Upper lobe of left lung (tissue), 6 donors: Measurements from ENCODE around the gene TRAPPC3. TPM values are rescaled to one million over a fixed set of nuclear protein-coding genes. Genes with fewer than 3 reads are reported as not detected.

Experiments used
- ATAC-seq, 2 donors: fragments of 200-7000 bp; cut with Tn5 transposase; one replicate each; pipeline ENCODE4 v1.9.1; 2022; ENCODE audit warnings: mild to moderate bottlenecking in 2 of 2, moderate library complexity in 2 of 2; ENCODE audit not compliant: low FRiP score in 2 of 2
- DNase-seq, 2 donors: peaks; one replicate each; pipeline ENCODE4 v3.0.0-alpha.2; 2019 to 2020
- H3K27ac ChIP-seq, 4 donors: fragments of 200-600 bp; sonication (generic); one replicate each; pipeline ENCODE4 v1.5.1; 2016 to 2019
- H3K27me3 ChIP-seq, 4 donors: fragments of 200-600 bp; sonication (generic); one replicate each; pipeline ENCODE4 v1.5.1; 2017 to 2019
- H3K36me3 ChIP-seq, 4 donors: fragments of 200-600 bp; sonication (generic); one replicate each; pipeline ENCODE4 v1.5.1; 2016 to 2019
- H3K4me1 ChIP-seq, 4 donors: fragments of 200-600 bp; sonication (generic); one replicate each; pipeline ENCODE4 v1.5.1; 2018 to 2019
- H3K4me3 ChIP-seq, 4 donors: fragments of 200-600 bp; sonication (generic); one replicate each; pipeline ENCODE4 v1.5.1; 2017 to 2019; ENCODE audit warnings: mild to moderate bottlenecking in 2 of 4, moderate library complexity in 1 of 4
- H3K9me3 ChIP-seq, 4 donors: fragments of 200-600 bp; sonication (generic); one replicate each; pipeline ENCODE4 v1.5.1; 2018 to 2019
- CTCF ChIP-seq, 6 experiments: fragments of 450-650 bp in 4 of 6; fragments of 200-600 bp in 2 of 6; sonication (generic) in 2 of 6; IDR thresholded peaks; one replicate each; pipeline ENCODE4 v1.5.1; 2016 to 2019; ENCODE audit warnings: antibody characterized with exemption in 6 of 6
- EP300 ChIP-seq, 4 donors: sonication (generic); formaldehyde crosslinking; IDR thresholded peaks; one replicate each; pipeline ENCODE4 v1.5.1; 2017; ENCODE audit warnings: antibody characterized with exemption in 4 of 4, control low read depth in 2 of 4
- POLR2A ChIP-seq, 4 donors: fragments of 450-650 bp; IDR thresholded peaks; one replicate each; pipeline ENCODE4 v1.5.1; 2016 to 2017; ENCODE audit warnings: antibody characterized with exemption in 4 of 4, mild to moderate bottlenecking in 2 of 4
- POLR2AphosphoS5 ChIP-seq, 2 donors: sonication (generic); formaldehyde crosslinking; IDR thresholded peaks; one replicate each; pipeline ENCODE4 v1.5.1; 2017; ENCODE audit warnings: antibody characterized with exemption in 2 of 2
- WGBS, 2 donors: methylation state at CpG; one replicate each; pipeline ENCODE4 v1.1.5; 2017 to 2018; 5-methylcytosine and 5-hydroxymethylcytosine counted together
- total RNA-seq, 6 donors: library from RNA; depleted of rRNA in 4 of 6; stranded (reverse); fragments of >200 nt in 4 of 6; gene quantifications; one replicate each; pipeline versions ENCODE4 v1.1.0 to v1.2.1, GENCODE V29; 2016 to 2021
- donor health status: DM: no; HTN: no; CAD: no; lungs with moderate emphysema.
- donor health status: DM: no; HTN: yes; CAD: no; lungs with severe emphysema.

The TRAPPC3 gene
- total RNA-seq, 6 donors from 2014 or later = 65.8 to 120 (median 75.5) TPM

- TF ChIP-seq POLR2AphosphoS5 (IDR thresholded peaks at IDR 0.05) = no peak
- TF ChIP-seq EP300 (IDR thresholded peaks at IDR 0.05) = no peak
- TF ChIP-seq CTCF (IDR thresholded peaks at IDR 0.05) = no peak
- no peak for TF ChIP-seq POLR2A (IDR thresholded peaks at IDR 0.05)
- H3K27ac ChIP-seq = no peak overlapping the region
- ATAC-seq = no peak
- peaks cover 23 to 54% (median 31%) of the 10 kb centered on the region in 4 donors for H3K4me1 ChIP-seq
- peaks cover 2 to 16% (median 8%) of the 10 kb centered on the region in 4 donors for H3K36me3 ChIP-seq
- no peaks in the 10 kb centered on the region for H3K9me3 ChIP-seq
- no peaks in the 10 kb centered on the region for H3K27me3 ChIP-seq
- H3K4me3 ChIP-seq = no peak overlapping the region
- WGBS, 2 donors = 85 to 88% methylated on average over 2 of the region's 2 CpGs
- no peak for DNase-seq
These were observed 4.9 kb downstream of the TRAPPC3 start for GRCh38 chr1:36144413-36144812.

- WGBS, 2 donors = 69 to 79% methylated on average over 4 of the region's 4 CpGs
- Histone ChIP-seq H3K27ac (no peak overlapping the region), H3K4me1 (peaks cover 21 to 49% (median 27%) of the 10 kb centered on the region in 4 donors), H3K27me3 (no peaks in the 10 kb centered on the region), H3K36me3 (peaks cover 5 to 26% (median 15%) of the 10 kb centered on the region in 4 donors), H3K4me3 (no peak overlapping the region), H3K9me3 (no peaks in the 10 kb centered on the region)
- TF ChIP-seq CTCF (IDR thresholded peaks at IDR 0.05) (no peak), EP300 (IDR thresholded peaks at IDR 0.05) (no peak), POLR2AphosphoS5 (IDR thresholded peaks at IDR 0.05) (no peak), POLR2A (IDR thresholded peaks at IDR 0.05) (no peak)
- ATAC-seq (no peak), DNase-seq (no peak)
These were observed 5.9 kb downstream of the TRAPPC3 start for GRCh38 chr1:36143424-36143823.

GRCh38 chr1:36142121-36142520 lies 7.2 kb downstream of the TRAPPC3 start:
- Histone ChIP-seq H3K36me3 (peaks cover 5 to 37% (median 28%) of the 10 kb centered on the region in 4 donors), H3K4me3 (no peak overlapping the region), H3K4me1 (peaks cover 10 to 36% (median 19%) of the 10 kb centered on the region in 4 donors), H3K9me3 (no peaks in the 10 kb centered on the region), H3K27me3 (no peaks in the 10 kb centered on the region), H3K27ac (no peak overlapping the region)
- TF ChIP-seq POLR2AphosphoS5 (IDR thresholded peaks at IDR 0.05) (no peak), EP300 (IDR thresholded peaks at IDR 0.05) (no peak), CTCF (IDR thresholded peaks at IDR 0.05) (no peak), POLR2A (IDR thresholded peaks at IDR 0.05) (no peak)
- DNase-seq (no peak), ATAC-seq (no peak)
- WGBS, 2 donors = 17 to 19% methylated on average over 1 of the region's 1 CpG

- DNase-seq = no peak
- no peaks in the 10 kb centered on the region for H3K27me3 ChIP-seq
- H3K4me1 ChIP-seq = peaks cover 31 to 58% (median 38%) of the 10 kb centered on the region in 4 donors
- no peak for TF ChIP-seq POLR2AphosphoS5 (IDR thresholded peaks at IDR 0.05)
- no peak for TF ChIP-seq CTCF (IDR thresholded peaks at IDR 0.05)
- no peak for TF ChIP-seq POLR2A (IDR thresholded peaks at IDR 0.05)
- no peak for TF ChIP-seq EP300 (IDR thresholded peaks at IDR 0.05)
- H3K27ac ChIP-seq = no peak overlapping the region
- peaks cover 10 to 46% (median 33%) of the 10 kb centered on the region in 4 donors for H3K36me3 ChIP-seq
- no peak overlapping the region for H3K4me3 ChIP-seq
- no peaks in the 10 kb centered on the region for H3K9me3 ChIP-seq
- 84 to 95% methylated on average over 5 of the region's 5 CpGs for WGBS, 2 donors
- no peak for ATAC-seq
These were observed 9.8 kb downstream of the TRAPPC3 start for GRCh38 chr1:36139521-36139920.

- Histone ChIP-seq H3K4me1 (peaks cover 31 to 50% (median 36%) of the 10 kb centered on the region in 4 donors), H3K4me3 (no peak overlapping the region)
These were observed 11.5 kb downstream of the TRAPPC3 start for GRCh38 chr1:36137776-36138175.

More at GRCh38 chr1:36137776-36138175, 11.5 kb downstream of the TRAPPC3 start:
- TF ChIP-seq POLR2AphosphoS5 (IDR thresholded peaks at IDR 0.05) (no peak), EP300 (IDR thresholded peaks at IDR 0.05) (no peak), CTCF (IDR thresholded peaks at IDR 0.05) (no peak), POLR2A (IDR thresholded peaks at IDR 0.05) (no peak)
- no peak for DNase-seq
- Histone ChIP-seq H3K27me3 (no peaks in the 10 kb centered on the region), H3K9me3 (no peaks in the 10 kb centered on the region), H3K36me3 (peaks cover 10 to 46% (median 33%) of the 10 kb centered on the region in 4 donors), H3K27ac (peak overlapping the region in 1 of 4 donors; percentile 76)
- WGBS, 2 donors = 85 to 97% methylated on average over 3 of the region's 3 CpGs
- no peak for ATAC-seq
